ENCODE data around the gene MYCBPAP. TPM values are rescaled to one million over a fixed set of nuclear protein-coding genes. Genes with fewer than 3 reads are reported as not detected.

The MYCBPAP gene
- total RNA-seq, 1 experiment from 2014 or later = not detected

- DNase-seq (ENCODE audit: low read depth, low spot score) (no peak), ATAC-seq (no peak)
- Histone ChIP-seq H3K4me2 (ENCODE audit: low read length) (no peak overlapping the region), H3K4me3 (replicated peaks in 1 of 2; ENCODE audit: low read depth in 1 of 2, low read length in 2 of 2) (no peak overlapping the region), H4K20me1 (ENCODE audit: insufficient read depth) (no peaks in the 10 kb centered on the region), H3K9me3 (ENCODE audit: control insufficient read depth in 1 of 2, insufficient read depth in 1 of 2, low read depth in 1 of 2, low read length in 2 of 2) (no peaks in the 10 kb centered on the region), H3K36me3 (ENCODE audit: control insufficient read depth in 1 of 2, insufficient read depth in 2 of 2, low read length in 2 of 2) (no peaks in the 10 kb centered on the region), H3K27me3 (ENCODE audit: insufficient read depth, low read length) (no peaks in the 10 kb centered on the region), H3K4me1 (ENCODE audit: control insufficient read depth in 1 of 2, insufficient read depth in 2 of 2, low read length in 2 of 2) (no peaks in the 10 kb centered on the region), H3K9ac (ENCODE audit: low read length) (no peak overlapping the region), H3K27ac (ENCODE audit: low read depth, low read length) (no peak overlapping the region), H3K9me2 (ENCODE audit: insufficient read depth) (no peaks in the 10 kb centered on the region), H3K79me2 (ENCODE audit: insufficient read depth, low read length) (no peaks in the 10 kb centered on the region), H2AFZ (ENCODE audit: low read depth, low read length, poor library complexity, severe bottlenecking) (no peak overlapping the region)
- RAD21 ChIA-PET (ENCODE audit: low non-redundant PET in 1 of 2, low total read pairs in 2 of 2, uncharacterized antibody in 2 of 2, unreplicated experiment in 2 of 2) = no interaction called here
- no peak for TF ChIP-seq YY1 (IDR thresholded peaks at IDR 0.05; ENCODE audit: extremely low read depth, insufficient replicate concordance, low read depth, low read length)
- no peak for TF ChIP-seq TCF7L2 (IDR thresholded peaks at IDR 0.05; ENCODE audit: borderline replicate concordance, extremely low read depth, insufficient read depth, insufficient read length)
- TF ChIP-seq POLR2A (IDR thresholded peaks at IDR 0.05; ENCODE audit: borderline replicate concordance, extremely low read depth, insufficient read depth, insufficient read length) = no peak
- no peak for TF ChIP-seq SRF (IDR thresholded peaks at IDR 0.05; ENCODE audit: low read depth)
- no peak for TF ChIP-seq ZBTB33 (IDR thresholded peaks at IDR 0.05; ENCODE audit: extremely low read depth, insufficient replicate concordance, low read length)
- no peak for TF ChIP-seq FOSL1 (IDR thresholded peaks at IDR 0.05; ENCODE audit: low read depth)
- TF ChIP-seq EZH2 (IDR thresholded peaks at IDR 0.05) = no peak
- no peak for TF ChIP-seq REST (IDR thresholded peaks at IDR 0.05; ENCODE audit: low read depth)
- TF ChIP-seq RAD21 (IDR thresholded peaks at IDR 0.05; ENCODE audit: low read depth) = no peak
- no peak for TF ChIP-seq MAX (IDR thresholded peaks at IDR 0.05)
- no peak for TF ChIP-seq SP1 (IDR thresholded peaks at IDR 0.05; ENCODE audit: low read depth)
- TF ChIP-seq POLR2AphosphoS5 (IDR thresholded peaks at IDR 0.05; ENCODE audit: low read depth, low read length) = no peak
- no peak for TF ChIP-seq JUND (IDR thresholded peaks at IDR 0.05)
- TF ChIP-seq ELF1 (IDR thresholded peaks at IDR 0.05; ENCODE audit: borderline replicate concordance, low read depth) = no peak
- CTCF ChIA-PET = no interaction called here
- no TSS peak for BruUV-seq (replicated peaks)
- POLR2A ChIA-PET = no interaction called here
- intact Hi-C loops (cut with micrococcal nuclease) = no loop called here
These were observed 72.4 kb downstream of the MYCBPAP start for GRCh38 chr17:50580646-50581045.

Other genes starting within 250 kb of the MYCBPAP start
- 6.6 TPM for gene TMEM92, start 234.0 kb upstream of the MYCBPAP start, total RNA-seq (2021; ENCODE audit: unreplicated experiment)
- gene XYLT2, start 162.3 kb upstream of the MYCBPAP start, total RNA-seq (2021; ENCODE audit: unreplicated experiment) = 37.5 TPM
- 106 TPM for gene MRPL27, start 135.3 kb upstream of the MYCBPAP start, total RNA-seq (2021; ENCODE audit: unreplicated experiment)
- gene EME1, start 135.2 kb upstream of the MYCBPAP start, total RNA-seq (2021; ENCODE audit: unreplicated experiment) = 31.8 TPM
- gene LRRC59, start 110.9 kb upstream of the MYCBPAP start, total RNA-seq (2021; ENCODE audit: unreplicated experiment) = 221 TPM
- gene ACSF2, start 82.2 kb upstream of the MYCBPAP start, total RNA-seq (2021; ENCODE audit: unreplicated experiment) = 52.4 TPM
- gene CHAD, start 39.6 kb upstream of the MYCBPAP start, total RNA-seq (2021; ENCODE audit: unreplicated experiment) = not detected
- gene RSAD1, start 29.6 kb upstream of the MYCBPAP start, total RNA-seq (2021; ENCODE audit: unreplicated experiment) = 82.7 TPM
- gene EPN3, start 24.3 kb downstream of the MYCBPAP start, total RNA-seq (2021; ENCODE audit: unreplicated experiment) = 17.8 TPM
- gene SPATA20, start 38.7 kb downstream of the MYCBPAP start, total RNA-seq (2021; ENCODE audit: unreplicated experiment) = 57.5 TPM
- 3.4 TPM for gene CACNA1G, start 52.3 kb downstream of the MYCBPAP start, total RNA-seq (2021; ENCODE audit: unreplicated experiment)
- 66.2 TPM for gene ABCC3, start 126.4 kb downstream of the MYCBPAP start, total RNA-seq (2021; ENCODE audit: unreplicated experiment)
- 72.0 TPM for gene ANKRD40, start 199.5 kb downstream of the MYCBPAP start, total RNA-seq (2021; ENCODE audit: unreplicated experiment)
- gene LUC7L3, start 211.2 kb downstream of the MYCBPAP start, total RNA-seq (2021; ENCODE audit: unreplicated experiment) = 184 TPM